RWPE2 (cell line): ENCODE measurements around the gene GTF2A2.

Source experiments
- ATAC-seq: fragments of 200-7000 bp; cut with Tn5 transposase; 3 replicates; pipeline ENCODE4 v1.9.1; 2021; ENCODE audit warnings: low read depth
- DNase-seq: peaks from one replicate; pipeline ENCODE4 v3.0.0-alpha.2; 2020; ENCODE audit warnings: low spot score
- H3K27ac ChIP-seq: fragments of 450-650 bp; 2 replicates; pipeline ENCODE4 v1.5.1; 2017; ENCODE audit warnings: mild to moderate bottlenecking; ENCODE audit not compliant: poor library complexity, severe bottlenecking
- H3K27me3 ChIP-seq: fragments of 250-450 bp; sonication (Bioruptor Pico); 2 replicates; pipeline ENCODE4 v1.5.1; 2021; ENCODE audit warnings: mild to moderate bottlenecking, moderate library complexity; ENCODE audit not compliant: insufficient read depth, poor library complexity, severe bottlenecking
- H3K36me3 ChIP-seq: fragments of 250-450 bp; sonication (Bioruptor Pico); 2 replicates; pipeline ENCODE4 v1.5.1; 2020; ENCODE audit warnings: low read depth, mild to moderate bottlenecking, moderate library complexity
- H3K4me1 ChIP-seq: fragments of 250-450 bp; sonication (Bioruptor Pico); 2 replicates; pipeline ENCODE4 v1.5.1; 2021; ENCODE audit warnings: mild to moderate bottlenecking, moderate library complexity; ENCODE audit not compliant: insufficient read depth, poor library complexity, severe bottlenecking
- H3K4me3 ChIP-seq: fragments of 250-450 bp; sonication (Bioruptor Pico); 2 replicates; pipeline ENCODE4 v1.5.1; 2021; ENCODE audit warnings: mild to moderate bottlenecking, moderate library complexity; ENCODE audit not compliant: severe bottlenecking
- H3K9me3 ChIP-seq: fragments of 250-450 bp; sonication (Bioruptor Pico); 2 replicates; pipeline ENCODE4 v1.5.1; 2021; ENCODE audit warnings: mild to moderate bottlenecking, moderate library complexity; ENCODE audit not compliant: severe bottlenecking
- TF ChIP-seq, protein P1 (sequence below): fragments of 450-650 bp; IDR thresholded peaks from one replicate; pipeline ENCODE4 v1.5.1; 2017; ENCODE audit warnings: mild to moderate bottlenecking, moderate library complexity; ENCODE audit not compliant: poor library complexity, severe bottlenecking

The GTF2A2 gene

DNA sequence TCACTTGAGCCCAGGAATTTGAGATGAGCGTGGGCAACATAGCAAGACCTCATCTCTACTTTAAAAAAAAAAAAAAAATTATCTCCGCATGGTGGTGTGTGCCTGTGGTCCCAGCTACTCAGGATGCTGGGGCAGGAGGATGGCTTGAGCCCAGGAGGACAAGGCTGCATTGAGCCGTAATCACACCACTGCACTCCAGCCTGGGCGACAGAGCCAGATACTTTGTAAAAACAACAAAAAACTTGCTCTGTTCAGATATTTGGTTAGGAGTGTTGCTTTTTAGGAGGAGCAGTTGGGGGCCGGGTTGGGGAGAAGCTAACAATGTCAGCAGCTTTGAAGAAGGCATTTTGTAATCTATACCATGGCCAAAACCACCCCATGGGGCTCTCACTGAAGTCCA is 41.7 kb downstream of the GTF2A2 start:
- Histone ChIP-seq H3K27me3 (no peaks in the 10 kb centered on the region), H3K4me3 (no peak overlapping the region), H3K9me3 (no peaks in the 10 kb centered on the region), H3K36me3 (no peaks in the 10 kb centered on the region), H3K4me1 (peaks cover 13% of the 10 kb centered on the region), H3K27ac (no peak overlapping the region)
- no peak for DNase-seq
- TF ChIP-seq, protein P1, sequence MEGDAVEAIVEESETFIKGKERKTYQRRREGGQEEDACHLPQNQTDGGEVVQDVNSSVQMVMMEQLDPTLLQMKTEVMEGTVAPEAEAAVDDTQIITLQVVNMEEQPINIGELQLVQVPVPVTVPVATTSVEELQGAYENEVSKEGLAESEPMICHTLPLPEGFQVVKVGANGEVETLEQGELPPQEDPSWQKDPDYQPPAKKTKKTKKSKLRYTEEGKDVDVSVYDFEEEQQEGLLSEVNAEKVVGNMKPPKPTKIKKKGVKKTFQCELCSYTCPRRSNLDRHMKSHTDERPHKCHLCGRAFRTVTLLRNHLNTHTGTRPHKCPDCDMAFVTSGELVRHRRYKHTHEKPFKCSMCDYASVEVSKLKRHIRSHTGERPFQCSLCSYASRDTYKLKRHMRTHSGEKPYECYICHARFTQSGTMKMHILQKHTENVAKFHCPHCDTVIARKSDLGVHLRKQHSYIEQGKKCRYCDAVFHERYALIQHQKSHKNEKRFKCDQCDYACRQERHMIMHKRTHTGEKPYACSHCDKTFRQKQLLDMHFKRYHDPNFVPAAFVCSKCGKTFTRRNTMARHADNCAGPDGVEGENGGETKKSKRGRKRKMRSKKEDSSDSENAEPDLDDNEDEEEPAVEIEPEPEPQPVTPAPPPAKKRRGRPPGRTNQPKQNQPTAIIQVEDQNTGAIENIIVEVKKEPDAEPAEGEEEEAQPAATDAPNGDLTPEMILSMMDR, result no peak
- no peak for ATAC-seq

DNA sequence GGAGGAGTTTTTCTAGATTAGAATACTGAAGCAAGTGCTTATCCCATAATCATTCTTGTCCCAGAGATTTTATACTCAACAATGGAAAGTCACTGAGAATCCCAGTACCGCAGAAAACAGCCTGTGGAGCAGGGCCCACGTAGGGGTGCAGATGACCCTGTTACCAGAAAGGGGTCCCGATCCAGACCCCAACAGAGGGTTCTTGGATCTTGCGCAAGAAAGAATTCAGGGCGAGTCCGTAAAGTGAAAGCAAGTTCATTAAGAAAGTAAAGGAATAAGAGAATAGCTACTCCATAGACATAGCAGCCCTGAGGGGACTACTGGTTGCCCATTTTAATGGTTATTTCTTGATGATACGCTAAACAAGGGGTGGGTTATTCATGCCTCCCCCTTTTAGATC is 43.2 kb downstream of the GTF2A2 start:
- Histone ChIP-seq H3K36me3 (no peaks in the 10 kb centered on the region), H3K4me3 (no peak overlapping the region), H3K9me3 (no peaks in the 10 kb centered on the region), H3K27ac (no peak overlapping the region), H3K4me1 (peaks cover 13% of the 10 kb centered on the region), H3K27me3 (no peaks in the 10 kb centered on the region)
- no peak for ATAC-seq
- TF ChIP-seq, protein P1, result no peak
- no peak for DNase-seq

DNA sequence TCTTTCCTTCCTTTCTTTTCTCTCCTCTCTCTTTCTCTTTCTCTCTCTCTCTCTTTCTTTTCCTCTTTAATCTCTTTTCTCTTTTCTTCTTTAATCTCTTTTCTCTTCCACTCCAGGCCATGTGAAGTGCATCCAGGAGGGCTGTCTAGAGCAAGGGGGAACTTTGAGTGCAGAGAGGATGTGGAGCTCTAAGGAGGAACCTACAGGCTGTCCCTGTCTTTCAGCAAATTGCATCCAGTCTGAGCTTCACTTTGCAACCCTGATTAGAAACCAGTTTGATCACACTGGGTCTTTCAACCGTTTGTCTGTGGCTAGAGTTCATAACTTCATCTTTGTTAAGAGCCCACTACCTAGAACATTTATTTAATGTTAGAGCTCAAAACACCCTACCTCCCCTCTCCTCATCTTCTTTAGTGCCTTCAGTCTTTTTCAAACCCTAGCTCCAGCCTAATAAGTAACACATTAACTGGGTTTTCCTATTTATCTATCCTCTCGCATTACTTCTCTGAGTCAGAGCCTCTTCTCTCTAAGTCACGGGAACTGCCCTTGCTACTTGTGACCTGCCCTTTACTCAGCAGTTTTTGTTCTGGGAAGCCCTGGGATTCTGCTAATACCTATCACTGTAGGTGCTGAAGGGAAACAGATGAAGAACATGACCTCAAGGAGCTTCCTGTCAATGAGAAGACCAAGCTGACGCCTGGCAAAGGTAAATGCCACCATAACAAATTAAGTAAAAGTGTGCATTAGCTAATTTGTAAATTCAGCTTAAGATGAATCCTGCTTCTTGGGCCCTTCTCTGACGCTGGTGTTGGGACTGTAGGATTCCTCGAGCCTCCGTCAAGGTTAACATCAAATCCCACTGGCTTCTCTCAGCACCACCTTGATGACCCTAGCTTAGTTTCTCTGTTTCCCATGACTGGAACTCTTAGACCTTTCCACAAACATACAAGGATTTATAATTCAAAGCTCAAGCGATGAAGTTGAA is 45.7 kb downstream of the GTF2A2 start, which contains the start of gene GCNT3:
TSS of gene GCNT3 (plus strand) at position 508 of the 985 bp plus-strand sequence. CDS start 6,456 bp downstream, outside the sequence.
- TF ChIP-seq, protein P1, result no peak

DNA sequence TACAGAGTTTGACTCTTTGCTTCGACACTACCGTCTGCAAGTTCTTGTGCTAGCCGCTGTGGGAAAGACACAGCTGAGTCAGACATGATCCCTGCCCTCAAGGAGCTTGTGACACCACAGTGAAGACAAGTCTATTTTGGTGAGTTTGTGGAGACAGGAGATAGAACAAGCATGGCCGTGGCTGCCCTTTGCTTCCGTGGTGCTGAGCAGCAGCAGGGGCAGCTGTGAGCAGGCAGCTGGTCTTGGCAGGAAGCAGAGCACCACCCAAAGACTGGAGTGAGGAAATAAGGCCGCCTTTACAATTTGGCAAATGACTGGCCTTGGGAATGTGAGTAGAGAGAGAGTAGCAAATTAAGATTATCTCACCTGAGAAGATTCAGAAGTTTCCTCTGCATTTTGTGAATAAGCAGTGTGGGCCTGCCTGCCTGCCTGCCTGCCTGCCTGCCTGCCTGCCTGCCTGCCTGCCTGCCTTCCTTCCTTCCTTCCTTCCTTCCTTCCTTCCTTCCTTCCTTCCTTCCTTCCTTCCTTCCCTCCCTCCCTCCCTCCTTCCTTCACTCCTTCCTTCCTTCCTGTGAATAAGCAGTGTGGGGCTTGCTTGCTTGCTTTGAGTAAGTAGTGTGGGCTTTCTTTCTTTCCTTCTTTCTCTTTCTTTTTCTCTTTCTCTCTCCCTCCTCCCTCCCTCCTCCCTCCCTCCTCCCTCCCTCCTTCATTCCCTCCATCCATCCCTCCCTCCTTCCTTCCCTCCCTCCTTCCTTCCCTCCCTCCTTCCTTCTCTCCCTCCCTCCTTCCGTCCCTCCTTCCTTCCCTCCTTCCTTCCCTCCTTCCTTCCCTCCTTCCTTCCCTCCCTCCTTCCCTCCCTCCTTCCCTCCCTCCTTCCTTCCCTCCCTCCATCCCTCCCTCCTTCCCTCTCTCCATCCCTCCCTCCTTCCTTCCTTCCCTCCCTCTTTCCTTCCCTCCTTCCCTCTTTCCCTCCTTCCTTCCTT is 47.3 kb downstream of the GTF2A2 start:
- no peak overlapping the region for H3K4me3 ChIP-seq
- no peak for DNase-seq
- no peaks in the 10 kb centered on the region for H3K9me3 ChIP-seq
- no peaks in the 10 kb centered on the region for H3K27me3 ChIP-seq
- TF ChIP-seq, protein P1, result no peak
- no peak overlapping the region for H3K27ac ChIP-seq
- no peaks in the 10 kb centered on the region for H3K36me3 ChIP-seq
- ATAC-seq, result peak; percentile 23; the same call in 1 of the 3 replicates
- H3K4me1 ChIP-seq, result peaks cover 10% of the 10 kb centered on the region

More for the DNA sequence above, 45.7 kb downstream of the GTF2A2 start, which contains the start of gene GCNT3:
- Histone ChIP-seq H3K4me1 (peaks cover 13% of the 10 kb centered on the region), H3K4me3 (no peak within 1 kb of the TSS), H3K27ac (no peak within 1 kb of the TSS), H3K36me3 (no peaks in the 10 kb centered on the region), H3K9me3 (no peaks in the 10 kb centered on the region), H3K27me3 (no peaks in the 10 kb centered on the region)
- DNase-seq (no peak), ATAC-seq (peak; percentile 74)
